ENCODE measurements around the gene CRCP.

- no peak for TF ChIP-seq CTCF (IDR thresholded peaks at IDR 0.05)
- TF ChIP-seq POLR2A (IDR thresholded peaks at IDR 0.05), result no peak
Measured at GRCh38 chr7:66146701-66147100, 32.1 kb downstream of the CRCP start.
